Body of pancreas (tissue), 4 donors: ENCODE measurements around the gene DDX39A. TPM values are rescaled to one million over a fixed set of nuclear protein-coding genes. Genes with fewer than 3 reads are reported as not detected.

Experiments used
- ATAC-seq: fragments of 150-250 bp; one replicate; pipeline ENCODE4 v1.9.1; 2016
- DNase-seq, 4 donors: peaks; one replicate each; pipeline ENCODE4 v3.0.0-alpha.2; 2019
- H3K27ac ChIP-seq, 4 donors: fragments of 200-600 bp; sonication (generic); 1 replicate in 3 of 4; 2 replicates in 1 of 4; pipeline versions ENCODE4 v1.5.1 to v1.6.1; 2016 to 2019; ENCODE audit warnings: mild to moderate bottlenecking in 1 of 4, mixed read lengths in 1 of 4, moderate library complexity in 1 of 4
- H3K27me3 ChIP-seq, 2 donors: fragments of 200-600 bp; sonication (generic); one replicate each; pipeline ENCODE4 v1.6.0; 2016; ENCODE audit warnings: mild to moderate bottlenecking in 1 of 2
- H3K36me3 ChIP-seq, 2 donors: fragments of 200-600 bp; sonication (generic); replicated peaks in 1 of 2; 2 replicates each; pipeline ENCODE4 v1.5.1; 2016; ENCODE audit warnings: low read depth in 2 of 2; ENCODE audit not compliant: insufficient read depth in 1 of 2
- H3K4me1 ChIP-seq: fragments of 200-600 bp; sonication (generic); one replicate; pipeline ENCODE4 v1.6.0; 2016
- H3K4me3 ChIP-seq, 2 donors: fragments of 200-600 bp; sonication (generic); 1 replicate in 1 of 2; 2 replicates in 1 of 2; pipeline ENCODE4 v1.5.1; 2016 to 2019
- H3K9me3 ChIP-seq, 3 donors: fragments of 200-600 bp; sonication (generic); 1 replicate in 2 of 3; 2 replicates in 1 of 3; pipeline ENCODE4 v1.5.1; 2016
- CTCF ChIP-seq, 7 experiments: fragments of 450-650 bp in 4 of 7; fragments of 200-600 bp in 3 of 7; sonication (generic) in 3 of 7; IDR thresholded peaks; one replicate each; pipeline ENCODE4 v1.5.1; 2016 to 2019; ENCODE audit warnings: antibody characterized with exemption in 7 of 7
- POLR2A ChIP-seq, 3 donors: fragments of 450-650 bp; IDR thresholded peaks; one replicate each; pipeline ENCODE4 v1.6.1; 2016; ENCODE audit warnings: antibody characterized with exemption in 3 of 3, mild to moderate bottlenecking in 2 of 3
- WGBS, 2 donors: methylation state at CpG; one replicate each; pipeline ENCODE4 v1.1.5; 2017; 5-methylcytosine and 5-hydroxymethylcytosine counted together
- intact Hi-C: fragments of 100-400 bp; cut with DNase I; formaldehyde crosslinking; loops from one replicate; pipeline ENCODE4 v1.15.1; 2023
- total RNA-seq, 2 donors: library from RNA; depleted of rRNA; stranded (reverse); fragments of >200 nt; gene quantifications; one replicate each; pipeline ENCODE4 v1.1.0, GENCODE V29; 2016

The DDX39A gene
- total RNA-seq, 2 donors from 2014 or later, result 32.4 to 86.7 TPM

GRCh38 chr19:14385492-14385891 lies 33.6 kb downstream of the DDX39A start:
- Histone ChIP-seq H3K36me3 (no peaks in the 10 kb centered on the region), H3K9me3 (no peaks in the 10 kb centered on the region), H3K27me3 (no peaks in the 10 kb centered on the region), H3K4me1 (peaks cover 32% of the 10 kb centered on the region), H3K4me3 (no peak overlapping the region), H3K27ac (no peak overlapping the region)
- intact Hi-C loops, result no loop called here
- ATAC-seq (no peak), DNase-seq (no peak)
- 71 to 76% methylated on average over 10 to 11 of the region's 11 CpGs for WGBS, 2 donors
- TF ChIP-seq CTCF (IDR thresholded peaks at IDR 0.05) (no peak), POLR2A (IDR thresholded peaks at IDR 0.05) (no peak)

- DNase-seq, result peak in 1 of 4 donors; percentile 45
- no peak for ATAC-seq
- no peaks in the 10 kb centered on the region for H3K36me3 ChIP-seq
- peak overlapping the region in 3 of 4 donors; percentile 7 to 39 (median 32) for H3K27ac ChIP-seq
- no peak for TF ChIP-seq POLR2A (IDR thresholded peaks at IDR 0.05)
- TF ChIP-seq CTCF (IDR thresholded peaks at IDR 0.05), result no peak
- 60 to 76% methylated on average over 6 to 10 of the region's 10 CpGs for WGBS, 2 donors
- no peak overlapping the region for H3K4me3 ChIP-seq
- no peaks in the 10 kb centered on the region for H3K27me3 ChIP-seq
- H3K9me3 ChIP-seq, result no peaks in the 10 kb centered on the region
- peaks cover 36% of the 10 kb centered on the region for H3K4me1 ChIP-seq
- intact Hi-C loops, result no loop called here
Measured at GRCh38 chr19:14383661-14384555, 35.2 kb downstream of the DDX39A start.

GRCh38 chr19:14381689-14382474 lies 37.3 kb downstream of the DDX39A start:
- DNase-seq (peak; percentile 67 to 85 (median 73)), ATAC-seq (peak; percentile 76)
- intact Hi-C loops, result no loop called here
- peak overlapping the region; percentile 33 to 88 (median 84) for H3K27ac ChIP-seq
- H3K9me3 ChIP-seq, result no peaks in the 10 kb centered on the region
- WGBS, 2 donors, result 29 to 30% methylated on average over 16 to 18 of the region's 18 CpGs
- H3K4me1 ChIP-seq, result peaks cover 36% of the 10 kb centered on the region
- no peaks in the 10 kb centered on the region for H3K36me3 ChIP-seq
- no peak for TF ChIP-seq POLR2A (IDR thresholded peaks at IDR 0.05)
- TF ChIP-seq CTCF (IDR thresholded peaks at IDR 0.05), result peak in 1 of 7 experiments; percentile 8
- H3K27me3 ChIP-seq, result no peaks in the 10 kb centered on the region
- H3K4me3 ChIP-seq, result peak overlapping the region; percentile 48 to 95

- H3K36me3 ChIP-seq, result no peaks in the 10 kb centered on the region
- WGBS, 2 donors, result 65 to 74% methylated on average over 9 of the region's 9 CpGs
- peaks cover 36% of the 10 kb centered on the region for H3K4me1 ChIP-seq
- H3K27ac ChIP-seq, result no peak overlapping the region
- no peak overlapping the region for H3K4me3 ChIP-seq
- H3K27me3 ChIP-seq, result no peaks in the 10 kb centered on the region
- TF ChIP-seq POLR2A (IDR thresholded peaks at IDR 0.05) (no peak), CTCF (IDR thresholded peaks at IDR 0.05) (no peak)
- ATAC-seq (no peak), DNase-seq (no peak)
- no peaks in the 10 kb centered on the region for H3K9me3 ChIP-seq
- intact Hi-C loops, result no loop called here
Measured at GRCh38 chr19:14379294-14380065, 39.7 kb downstream of the DDX39A start.
